Stimulated activated CD4-positive, alpha-beta T cell treated with anti-CD3 and anti-CD28 coated beads, Interleukin-15, amount 100 ng/mL, for 24 hours (primary cell): ENCODE measurements around the gene COG5.

ENCODE experiments used
- DNase-seq: peaks from one replicate; pipeline ENCODE4 v3.0.0-alpha.2; 2020

Gene COG5

DNA sequence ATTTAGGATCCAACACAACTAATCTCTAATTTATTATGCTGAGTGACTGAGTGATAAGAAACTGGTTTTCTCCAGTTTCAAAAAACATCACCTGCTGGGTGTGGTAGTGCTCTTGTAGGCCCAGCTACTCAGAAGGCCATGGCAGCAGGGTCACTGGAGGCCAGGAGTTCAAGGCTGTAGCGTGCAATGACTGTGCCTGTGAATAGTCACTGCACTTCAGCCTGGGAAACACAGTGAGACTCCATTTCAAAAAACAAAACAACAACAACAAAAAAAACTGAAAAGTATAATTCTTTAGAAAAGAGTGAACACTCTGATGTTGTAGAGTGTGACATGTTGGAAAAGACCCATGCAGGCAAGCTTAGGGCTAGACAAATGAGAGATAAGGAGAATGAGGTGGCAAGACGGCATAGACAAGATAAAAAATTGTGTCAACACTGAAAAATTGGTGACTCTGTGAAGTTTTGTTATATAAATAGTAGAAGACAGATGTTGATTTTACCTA lies 243.9 kb downstream of the COG5 start:
- no peak for DNase-seq

DNA sequence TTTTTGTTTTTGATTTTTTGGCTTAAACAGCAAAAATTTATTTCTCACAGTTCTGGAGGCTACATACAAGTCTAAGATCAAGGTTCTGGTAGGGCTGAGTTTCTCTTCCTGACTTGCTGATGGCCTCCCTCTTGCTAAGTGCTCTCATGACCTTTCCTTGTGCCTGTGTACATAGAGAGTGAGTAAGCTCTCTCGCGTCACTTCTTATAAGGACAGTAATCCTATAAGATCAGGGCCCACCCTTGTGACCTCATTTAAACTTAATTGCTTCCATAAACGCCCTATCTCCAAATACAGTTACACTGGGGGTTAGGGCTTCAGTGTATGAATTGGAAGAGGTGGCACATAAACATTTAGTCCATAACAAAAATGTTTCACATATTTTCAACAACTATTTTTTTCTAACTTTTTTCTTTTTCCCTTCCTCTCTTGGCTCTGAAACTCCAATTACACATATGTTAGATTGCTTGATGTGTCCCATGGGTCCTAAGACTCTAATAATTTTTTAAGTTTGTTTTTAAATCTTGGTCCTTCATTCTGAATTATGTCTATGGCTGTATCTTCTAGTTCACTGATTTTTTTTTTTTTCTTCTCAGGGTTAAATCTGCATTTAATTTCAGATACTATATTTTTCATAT lies 245.1 kb downstream of the COG5 start:
- no peak for DNase-seq

DNA sequence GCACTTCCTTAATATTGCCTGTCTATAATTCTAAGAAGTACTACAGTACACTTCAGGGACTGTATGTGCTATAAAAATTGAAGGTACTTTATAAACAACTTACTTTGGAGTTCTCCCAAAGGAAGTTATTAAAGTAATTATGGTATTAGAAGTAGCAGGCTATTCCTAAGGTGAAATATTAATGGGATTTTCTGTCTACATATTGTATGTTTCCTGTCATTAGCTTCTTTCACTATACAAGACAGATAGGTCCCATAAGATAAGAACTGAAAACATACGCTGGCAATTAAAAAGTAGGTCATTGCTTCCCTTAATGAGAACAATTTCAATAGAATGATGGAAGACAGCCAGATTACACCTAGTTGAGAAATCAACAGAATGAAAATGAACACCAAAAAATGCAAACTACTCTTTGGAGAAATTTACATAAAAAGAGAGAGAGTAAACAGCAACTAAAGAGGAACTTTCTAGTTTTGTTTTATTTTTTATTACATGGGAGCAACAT lies 248.0 kb downstream of the COG5 start:
- no peak for DNase-seq

GRCh38 chr7:107313355-107313754 lies 250.4 kb downstream of the COG5 start:
- DNase-seq: no peak

GRCh38 chr7:107312418-107312817 lies 251.3 kb downstream of the COG5 start:
- no peak for DNase-seq

DNA sequence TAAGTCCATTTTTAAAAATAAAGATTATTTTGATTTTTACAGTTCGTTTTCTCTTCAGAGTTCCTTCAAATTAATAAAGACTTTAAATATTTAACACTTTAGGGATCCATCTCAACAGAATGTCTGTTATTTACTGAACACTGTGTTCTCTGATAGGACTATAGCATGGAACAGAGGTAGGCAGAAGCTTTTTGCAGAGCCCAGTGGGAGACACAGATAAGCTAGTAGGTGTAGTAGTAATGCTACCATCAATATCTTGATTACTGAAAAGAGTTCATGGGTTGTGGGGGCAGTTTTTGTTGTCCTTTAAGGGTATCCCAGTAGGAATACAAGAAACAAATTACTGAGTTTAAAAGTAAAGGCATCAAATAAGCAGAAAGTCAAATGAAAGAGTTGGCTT lies 254.4 kb downstream of the COG5 start:
- no peak for DNase-seq

DNA sequence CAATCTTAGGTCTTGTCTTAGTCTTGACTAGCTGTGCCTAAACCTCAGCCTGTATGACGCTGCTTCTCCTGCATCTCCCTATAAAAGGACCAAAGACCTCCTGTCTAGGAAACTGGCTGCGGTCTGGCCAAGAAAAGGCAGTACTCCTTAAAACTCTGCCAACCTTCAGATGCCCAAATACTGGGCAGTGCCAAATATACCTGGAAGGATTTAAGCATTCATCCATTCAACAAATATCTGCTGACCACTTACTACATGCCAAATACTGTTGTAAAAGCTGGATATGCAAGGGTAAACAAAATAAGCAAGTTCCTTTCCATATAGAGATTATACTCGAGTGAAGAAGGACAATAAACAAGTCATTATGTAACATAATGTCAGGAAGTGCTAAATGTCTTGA lies 259.1 kb downstream of the COG5 start:
- no peak for DNase-seq

GRCh38 chr7:107304063-107304462 lies 259.7 kb downstream of the COG5 start:
- DNase-seq: no peak

DNA sequence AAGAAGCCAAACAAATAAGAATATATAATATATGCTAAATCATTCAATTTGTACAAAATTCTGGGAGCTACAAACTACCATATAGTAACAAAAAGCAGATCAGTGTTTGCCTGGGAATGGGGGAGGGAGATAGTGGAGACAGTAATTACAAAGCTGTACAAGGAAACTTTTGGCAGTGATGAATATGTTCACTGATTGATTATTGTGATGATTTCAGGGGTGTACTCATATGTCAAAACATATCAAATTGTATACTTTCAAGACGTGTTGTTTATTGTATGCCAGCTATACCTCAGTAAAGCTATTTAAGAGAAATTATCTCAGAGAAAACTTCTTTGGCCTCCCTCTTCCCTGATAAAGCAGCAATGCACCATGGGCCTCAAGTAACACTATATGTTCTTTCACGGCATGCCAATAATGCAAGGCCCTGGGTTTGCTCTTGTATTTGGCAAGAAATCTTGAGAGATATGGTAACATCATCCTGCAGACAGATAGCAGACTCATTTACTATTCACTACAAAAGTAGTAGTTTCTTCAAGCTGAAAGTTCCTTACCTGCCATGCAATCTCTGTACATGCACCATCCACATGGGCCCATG lies 261.4 kb downstream of the COG5 start:
- no peak for DNase-seq

GRCh38 chr7:107294182-107294581 lies 269.5 kb downstream of the COG5 start:
- DNase-seq: no peak

DNA sequence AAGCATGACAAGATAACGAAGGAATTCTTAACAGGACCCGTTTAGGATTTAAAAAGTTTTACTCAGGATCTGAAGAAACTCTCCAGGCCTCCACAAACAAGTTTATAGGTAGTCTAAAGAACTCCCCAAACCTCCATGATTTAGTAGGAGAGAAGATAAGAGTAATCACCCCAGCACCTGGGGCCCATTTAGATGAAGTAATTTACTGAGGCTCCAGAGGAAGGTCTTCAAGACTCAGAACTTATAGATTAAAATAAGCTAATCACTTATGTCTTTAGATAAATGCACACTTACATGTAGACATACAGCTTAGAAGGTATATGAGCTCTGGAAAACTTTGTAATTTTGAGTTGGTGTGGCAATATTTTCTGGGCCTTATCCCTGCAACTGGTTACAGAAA lies 271.1 kb downstream of the COG5 start:
- no peak for DNase-seq

DNA sequence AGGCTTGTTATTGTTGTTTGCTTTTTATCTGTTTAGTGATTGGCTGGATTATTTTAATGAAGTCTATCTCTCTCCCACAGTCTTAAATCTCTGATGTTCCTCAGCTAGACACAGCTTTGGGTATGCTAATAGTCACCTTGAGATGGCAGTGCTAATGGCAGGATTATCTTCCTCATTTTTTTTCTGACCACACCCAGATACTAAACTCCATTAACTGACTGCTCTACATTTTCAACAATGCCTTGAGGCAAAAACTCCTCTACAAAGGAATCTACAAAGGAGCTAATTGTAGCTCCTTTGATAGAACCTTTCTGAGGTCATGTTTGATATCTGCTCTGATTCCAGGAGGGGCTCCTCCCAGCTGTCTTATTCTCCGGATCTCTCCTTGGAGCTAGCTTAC lies 272.3 kb downstream of the COG5 start:
- DNase-seq: no peak

DNA sequence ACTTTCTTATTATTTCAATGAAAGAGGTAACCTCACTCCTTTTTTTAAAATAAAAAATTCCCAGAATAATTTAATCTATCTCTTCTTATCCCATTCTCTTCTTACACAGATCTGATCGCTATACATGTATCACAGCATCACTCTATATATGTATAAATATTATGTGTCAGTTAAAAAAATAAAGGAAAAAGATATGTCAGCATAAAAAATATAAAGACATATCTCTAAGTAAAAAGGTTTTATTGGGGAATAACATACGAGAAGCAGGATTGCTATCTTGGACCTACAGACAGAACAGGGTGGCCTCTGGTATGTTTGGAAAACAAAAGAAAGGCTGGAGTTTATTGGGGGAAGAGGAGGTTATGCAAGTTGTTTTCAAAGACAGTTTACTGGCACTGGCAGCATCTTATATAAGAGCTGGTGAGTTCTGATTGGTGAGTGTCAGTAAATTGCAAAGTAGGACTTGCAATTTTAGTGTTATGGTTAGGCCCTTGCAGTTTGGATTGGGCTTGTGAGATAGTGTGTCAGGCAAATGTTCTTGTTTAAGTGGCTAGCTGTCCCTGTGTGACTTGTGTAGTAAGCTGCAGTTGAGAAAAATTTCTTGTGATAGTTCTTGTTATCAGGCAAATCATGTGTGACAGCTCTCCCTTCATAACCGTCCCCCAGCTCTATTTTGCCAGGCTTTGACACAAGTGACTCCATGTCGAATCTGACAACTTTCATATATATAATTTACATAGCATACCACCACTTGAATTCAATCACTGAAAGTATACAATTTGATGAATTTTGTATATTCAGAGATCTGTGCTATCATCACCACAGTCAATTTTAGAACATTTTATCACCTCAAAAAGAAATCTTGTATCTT lies 276.7 kb downstream of the COG5 start:
- no peak for DNase-seq

DNA sequence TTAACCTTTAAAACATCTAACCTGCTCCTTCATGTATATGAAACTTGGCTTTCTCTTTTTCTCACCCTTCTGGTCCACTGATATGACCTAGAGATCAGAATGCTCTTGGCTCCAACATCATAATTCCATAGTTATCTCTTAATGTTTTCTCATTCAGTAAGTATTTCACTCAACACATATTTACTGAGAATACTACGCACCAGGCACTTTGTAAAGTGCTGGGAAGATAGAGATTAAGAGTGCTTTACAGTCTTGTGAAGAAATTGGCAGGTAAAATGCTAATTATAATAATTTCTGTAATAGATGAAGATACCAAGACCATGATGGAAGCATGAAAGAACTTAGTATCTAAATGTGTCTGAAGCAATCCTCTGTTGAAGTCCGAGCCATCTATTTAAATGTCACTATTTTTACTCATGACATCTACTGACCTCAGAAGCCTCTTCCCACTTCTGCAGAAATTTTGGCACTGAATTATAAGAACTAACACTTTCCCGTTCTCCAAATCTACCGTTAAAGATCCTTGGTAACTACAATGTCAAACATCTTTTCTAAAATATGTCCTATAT lies 278.7 kb downstream of the COG5 start:
- no peak for DNase-seq

GRCh38 chr7:107277331-107277730 lies 286.4 kb downstream of the COG5 start:
- DNase-seq: no peak

DNA sequence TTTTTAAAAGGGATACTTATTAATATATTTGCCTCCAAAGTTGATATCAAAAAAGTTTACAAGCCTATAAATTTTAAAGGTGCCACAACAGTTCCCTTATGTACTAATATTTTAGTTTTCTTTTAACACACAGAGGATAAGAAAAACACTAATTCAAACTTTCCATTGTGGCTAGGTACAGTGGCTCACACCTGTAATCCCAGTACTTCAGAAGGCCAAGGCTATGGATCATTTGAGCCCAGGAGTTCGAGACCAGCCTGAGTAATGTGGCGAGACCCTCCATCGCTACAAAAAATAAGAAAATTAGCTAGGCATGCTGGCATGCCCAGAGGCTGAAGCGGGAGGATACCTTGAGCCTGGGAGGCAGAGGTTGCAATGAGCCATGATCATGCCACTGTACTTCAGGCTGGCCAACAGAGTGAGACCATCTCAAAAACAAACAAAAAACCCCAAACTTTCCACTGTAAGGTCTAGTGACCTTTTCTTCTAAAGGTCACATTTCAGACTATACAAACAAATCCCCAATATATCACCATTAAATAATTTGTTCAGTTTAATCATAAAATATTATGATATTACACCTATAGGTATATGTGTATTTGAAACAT lies 287.4 kb downstream of the COG5 start:
- no peak for DNase-seq

GRCh38 chr7:107274506-107274905 lies 289.2 kb downstream of the COG5 start:
- DNase-seq: no peak

GRCh38 chr7:107269790-107270189 lies 293.9 kb downstream of the COG5 start:
- no peak for DNase-seq

DNA sequence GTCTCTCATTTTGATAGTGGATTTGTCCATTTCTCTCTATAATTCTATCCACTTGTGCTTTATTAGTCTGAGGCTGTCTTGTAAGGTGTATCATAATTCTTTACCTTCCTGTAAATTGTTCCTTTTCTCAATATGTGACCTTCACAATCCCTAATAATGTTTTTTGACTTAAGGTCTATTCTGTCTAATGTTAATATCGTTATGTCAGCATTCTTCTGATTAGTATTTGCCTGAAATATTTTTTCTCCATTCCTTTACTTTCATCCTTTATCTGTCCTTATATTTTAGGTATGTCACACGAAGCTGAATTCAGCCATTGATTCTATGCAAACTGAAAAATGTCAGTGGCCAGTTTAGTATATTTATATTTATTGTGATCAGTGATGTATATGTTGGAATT lies 295.1 kb downstream of the COG5 start:
- no peak for DNase-seq

DNA sequence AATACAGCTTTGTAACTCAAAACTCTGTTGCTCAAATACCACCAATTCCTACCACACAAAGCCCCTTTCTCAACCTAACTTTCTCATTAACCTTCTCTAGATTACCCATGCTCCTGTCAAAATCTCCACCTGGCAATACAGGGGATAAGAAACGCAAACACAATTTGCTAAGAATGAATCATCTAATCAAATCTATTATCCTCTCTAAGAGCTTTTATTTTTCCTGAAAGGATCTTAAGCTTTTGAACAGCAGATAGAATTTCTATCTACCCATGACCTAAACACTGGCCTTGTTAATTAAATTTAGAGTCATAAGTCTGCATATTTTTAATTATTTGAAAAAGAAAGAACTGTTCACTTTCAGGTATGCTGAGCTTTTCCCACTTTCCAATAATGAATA lies 296.6 kb downstream of the COG5 start:
- no peak for DNase-seq

DNA sequence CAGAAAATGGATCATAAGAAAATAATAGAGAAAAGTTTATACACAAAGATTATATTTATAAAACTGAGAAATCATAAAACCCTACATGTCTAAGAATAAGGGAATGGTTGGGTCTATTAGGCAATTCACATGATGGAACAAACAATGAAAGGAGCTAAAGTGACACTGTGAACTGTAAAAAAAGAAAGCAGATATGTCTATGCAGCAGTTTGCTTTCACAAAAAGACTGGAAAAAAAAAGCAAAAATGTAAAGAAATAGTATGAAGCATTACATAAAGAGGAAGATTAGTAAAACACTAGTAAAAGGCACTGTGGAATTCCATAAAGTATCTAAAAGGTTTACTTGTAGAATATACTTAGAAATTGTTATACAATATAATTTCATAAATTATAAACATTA lies 299.0 kb downstream of the COG5 start:
- DNase-seq: no peak

GRCh38 chr7:107262857-107263256 lies 300.9 kb downstream of the COG5 start:
- no peak for DNase-seq

- DNase-seq: no peak
Observed at GRCh38 chr7:107258737-107259136, 305.0 kb downstream of the COG5 start.
